Jurkat, Clone E6-1 (cell line): ENCODE measurements around the gene DDIT3. TPM values are rescaled to one million over a fixed set of nuclear protein-coding genes. Genes with fewer than 3 reads are reported as not detected.
A peak's percentile ranks its signal among the peaks of the same experiment; 100 is the strongest.
"Not testable (repeated sequence)": the region's sequence is repeated elsewhere in the genome, so short reads cannot be mapped to it uniquely, and the experiment has no call there.

Source experiments
- DNase-seq: peaks from one replicate; pipeline ENCODE4 v3.0.0-alpha.2; 2011; ENCODE audit warnings: low read depth, low spot score
- H3K4me3 ChIP-seq: 2 replicates; pipeline ENCODE4 v1.5.1; 2011; ENCODE audit warnings: mild to moderate bottlenecking, low read length, control low read depth, moderate library complexity
- polyA plus RNA-seq: library from polyadenylated mRNA; unstranded; fragments of >200 nt; gene quantifications from one replicate; pipeline ENCODE4 v1.2.1, GENCODE V29; 2012; ENCODE audit warnings: missing spikeins; ENCODE audit not compliant: insufficient read length, insufficient read depth

The DDIT3 gene
- polyA plus RNA-seq, result 15.4 TPM

- peak; percentile 97 for DNase-seq
- peak within 1 kb of the TSS; percentile 90 for H3K4me3 ChIP-seq
These were observed at the start of gene DDIT3 for GRCh38 chr12:57520053-57520818. Gene DDIT3, minus strand, starts transcription at chr12:57520514. Its CDS starts 3,108 bp downstream, at chr12:57517406.

- H3K4me3 ChIP-seq, result no peak overlapping the region
- no peak for DNase-seq
These were observed 49.5 kb upstream of the DDIT3 start for GRCh38 chr12:57569858-57570257.

- no peak for DNase-seq
- no peak overlapping the region for H3K4me3 ChIP-seq
These were observed 48.5 kb upstream of the DDIT3 start for GRCh38 chr12:57568838-57569237.

- DNase-seq, result no peak
- no peak overlapping the region for H3K4me3 ChIP-seq
These were observed 43.9 kb upstream of the DDIT3 start for GRCh38 chr12:57564178-57564740.

- H3K4me3 ChIP-seq, result no peak overlapping the region
- DNase-seq, result peak; percentile 19
These were observed 43.0 kb upstream of the DDIT3 start for GRCh38 chr12:57563358-57563757.

- not testable (repeated sequence) for DNase-seq, H3K4me3 ChIP-seq
These were observed 40.8 kb upstream of the DDIT3 start for GRCh38 chr12:57561117-57561516.

- H3K4me3 ChIP-seq, result no peak overlapping the region
- no peak for DNase-seq
These were observed 40.2 kb upstream of the DDIT3 start for GRCh38 chr12:57560516-57560915.

- no peak overlapping the region for H3K4me3 ChIP-seq
- DNase-seq, result no peak
These were observed 38.5 kb upstream of the DDIT3 start for GRCh38 chr12:57558864-57559263.

GRCh38 chr12:57554897-57555296 is 34.6 kb upstream of the DDIT3 start:
- DNase-seq, result no peak
- no peak overlapping the region for H3K4me3 ChIP-seq

GRCh38 chr12:57554453-57554852 is 34.1 kb upstream of the DDIT3 start:
- DNase-seq, result no peak
- H3K4me3 ChIP-seq, result no peak overlapping the region

- DNase-seq, result no peak
- H3K4me3 ChIP-seq, result no peak overlapping the region
These were observed 33.3 kb upstream of the DDIT3 start for GRCh38 chr12:57553343-57554202.

- no peak overlapping the region for H3K4me3 ChIP-seq
- no peak for DNase-seq
These were observed 32.6 kb upstream of the DDIT3 start for GRCh38 chr12:57552835-57553313.

GRCh38 chr12:57552306-57552651 is 32.0 kb upstream of the DDIT3 start:
- DNase-seq, result no peak
- no peak overlapping the region for H3K4me3 ChIP-seq

- H3K4me3 ChIP-seq, result no peak overlapping the region
- no peak for DNase-seq
These were observed 31.5 kb upstream of the DDIT3 start for GRCh38 chr12:57551637-57552305.

GRCh38 chr12:57550641-57551549 is 30.6 kb upstream of the DDIT3 start:
- H3K4me3 ChIP-seq, result no peak overlapping the region
- DNase-seq, result no peak

- peak within 1 kb of the TSS; percentile 41 for H3K4me3 ChIP-seq
These were observed 29.8 kb upstream of the DDIT3 start, which contains the start of gene KIF5A for GRCh38 chr12:57549909-57550640. Gene KIF5A, plus strand, starts transcription at chr12:57550044. Its CDS starts 228 bp downstream, at chr12:57550272.

GRCh38 chr12:57549203-57549908 is 29.0 kb upstream of the DDIT3 start:
- DNase-seq, result no peak

More at GRCh38 chr12:57549909-57550640, 29.8 kb upstream of the DDIT3 start, which contains the start of gene KIF5A:
- no peak for DNase-seq

More at GRCh38 chr12:57549203-57549908, 29.0 kb upstream of the DDIT3 start:
- H3K4me3 ChIP-seq, result peak overlapping the region; percentile 41
